HG02610 (cell line): ENCODE measurements around the gene SLC4A2.

Experiments used
- ATAC-seq: cut with Tn5 transposase; IDR thresholded peaks from one replicate; pipeline ENCODE4 v1.9.1; 2021; ENCODE audit warnings: mild to moderate bottlenecking, moderate library complexity; ENCODE audit not compliant: unreplicated experiment

The SLC4A2 gene

DNA sequence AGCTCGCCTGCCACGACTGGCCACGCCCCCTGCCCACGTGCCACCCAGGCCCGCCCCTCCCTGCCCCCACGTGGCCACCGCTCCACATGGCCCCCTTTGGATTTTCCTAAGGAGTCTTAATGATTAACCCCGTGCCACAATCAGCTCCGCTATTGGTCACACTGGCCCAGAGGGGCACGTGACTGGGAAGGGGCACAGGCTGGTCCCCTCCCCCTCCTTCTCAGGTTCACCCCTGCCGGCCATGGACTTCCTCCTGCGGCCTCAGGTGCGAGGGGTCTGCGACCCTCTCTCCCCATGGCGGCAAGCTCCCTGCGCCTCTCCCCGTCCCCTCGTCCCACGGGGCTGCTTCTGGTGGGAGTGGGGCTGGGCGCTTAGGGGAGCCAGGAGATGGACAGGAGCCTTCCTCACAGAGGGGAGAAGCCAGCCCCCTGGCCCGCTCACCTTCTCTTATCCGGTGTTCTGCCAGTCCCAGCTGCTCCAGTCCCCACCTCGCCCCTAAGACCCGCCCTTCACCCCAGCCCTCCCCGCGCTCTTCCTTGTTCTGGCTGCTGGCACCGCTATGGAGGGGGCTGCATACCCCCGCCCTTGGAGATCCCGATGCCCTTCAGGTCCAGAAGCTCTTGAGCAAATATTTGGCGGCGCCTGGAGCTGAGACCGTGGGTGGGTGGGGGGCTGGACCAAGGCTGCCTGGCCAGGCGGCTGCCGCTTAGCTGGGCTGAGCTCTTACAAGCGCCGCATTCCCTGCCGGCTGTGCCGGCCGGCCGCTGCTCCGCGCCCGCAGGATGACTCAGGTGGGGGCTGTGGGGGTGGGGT is 3.2 kb downstream of the SLC4A2 start:
- no peak for ATAC-seq

DNA sequence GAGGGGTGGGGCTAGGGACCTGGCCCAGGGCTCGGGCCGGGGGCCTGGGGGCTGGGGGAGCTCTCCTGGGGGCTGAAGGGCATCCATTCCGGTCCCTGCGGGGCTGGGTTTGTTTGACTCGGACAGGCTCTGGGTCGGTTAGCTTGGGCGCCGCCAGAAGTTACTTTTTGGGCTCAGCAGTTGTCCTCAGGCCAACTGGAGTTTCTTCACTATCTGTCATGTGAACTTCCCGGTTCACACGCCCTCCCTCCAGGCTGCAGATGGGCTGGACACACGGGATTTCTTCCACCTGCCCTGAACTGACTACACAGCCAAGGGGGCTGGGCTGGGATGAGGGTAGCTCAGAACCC is 3.8 kb downstream of the SLC4A2 start:
- no peak for ATAC-seq

DNA sequence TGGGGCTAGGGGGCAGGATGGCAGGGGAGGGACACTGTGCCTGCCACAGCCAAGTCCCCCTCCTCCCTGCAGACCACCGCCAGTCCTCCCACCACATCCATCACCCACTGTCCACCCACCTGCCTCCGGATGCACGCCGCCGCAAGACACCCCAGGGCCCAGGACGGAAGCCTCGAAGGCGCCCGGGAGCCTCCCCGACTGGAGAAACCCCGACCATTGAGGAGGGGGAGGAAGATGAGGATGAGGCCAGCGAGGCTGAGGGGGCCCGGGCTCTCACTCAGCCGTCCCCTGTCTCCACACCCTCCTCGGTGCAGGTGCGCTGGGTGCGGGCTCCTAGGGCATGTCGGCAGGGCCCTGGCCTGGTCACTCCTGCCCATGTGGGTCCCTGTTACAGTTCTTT is 5.1 kb downstream of the SLC4A2 start:
- ATAC-seq: no peak

DNA sequence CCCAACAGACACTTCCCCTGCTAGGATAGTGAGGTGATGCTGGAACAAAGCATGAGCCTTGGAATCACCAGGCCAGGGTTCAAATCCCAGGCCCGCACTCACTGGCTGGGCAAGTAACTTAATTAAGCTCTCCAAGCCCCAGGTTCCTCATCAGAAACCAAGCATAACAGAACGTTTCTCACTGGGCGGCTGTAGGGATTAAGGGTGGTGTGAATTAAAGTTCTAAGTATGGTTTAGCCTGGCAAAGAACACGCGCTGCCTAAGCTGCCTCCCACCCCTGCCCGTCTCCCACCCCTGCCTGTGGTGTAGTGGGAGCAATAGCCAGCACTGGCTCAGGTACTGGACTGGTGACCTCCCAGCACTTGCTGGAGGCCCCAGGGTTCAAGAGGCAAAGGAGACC is 5.6 kb downstream of the SLC4A2 start:
- no peak for ATAC-seq

DNA sequence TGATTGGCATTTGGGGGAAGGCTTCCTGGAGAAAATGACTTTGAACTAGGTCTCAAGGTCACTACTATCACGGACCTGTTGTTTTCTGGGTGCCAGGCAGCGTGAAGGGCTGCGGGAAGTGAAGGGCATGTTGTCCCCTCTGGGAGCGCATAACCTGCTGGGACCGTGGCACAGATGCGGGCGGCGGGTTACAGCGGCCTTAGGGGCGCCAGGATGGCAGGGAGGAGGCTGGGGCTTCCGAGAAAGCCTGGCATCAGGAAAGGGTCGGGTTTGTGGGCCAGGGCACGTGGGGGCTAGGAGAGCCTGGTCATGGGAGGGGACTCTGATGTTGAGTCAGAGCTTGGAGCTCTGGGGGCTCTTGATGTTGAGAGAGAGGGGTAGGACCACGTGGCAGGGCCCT is 6.1 kb downstream of the SLC4A2 start:
- ATAC-seq: no peak

DNA sequence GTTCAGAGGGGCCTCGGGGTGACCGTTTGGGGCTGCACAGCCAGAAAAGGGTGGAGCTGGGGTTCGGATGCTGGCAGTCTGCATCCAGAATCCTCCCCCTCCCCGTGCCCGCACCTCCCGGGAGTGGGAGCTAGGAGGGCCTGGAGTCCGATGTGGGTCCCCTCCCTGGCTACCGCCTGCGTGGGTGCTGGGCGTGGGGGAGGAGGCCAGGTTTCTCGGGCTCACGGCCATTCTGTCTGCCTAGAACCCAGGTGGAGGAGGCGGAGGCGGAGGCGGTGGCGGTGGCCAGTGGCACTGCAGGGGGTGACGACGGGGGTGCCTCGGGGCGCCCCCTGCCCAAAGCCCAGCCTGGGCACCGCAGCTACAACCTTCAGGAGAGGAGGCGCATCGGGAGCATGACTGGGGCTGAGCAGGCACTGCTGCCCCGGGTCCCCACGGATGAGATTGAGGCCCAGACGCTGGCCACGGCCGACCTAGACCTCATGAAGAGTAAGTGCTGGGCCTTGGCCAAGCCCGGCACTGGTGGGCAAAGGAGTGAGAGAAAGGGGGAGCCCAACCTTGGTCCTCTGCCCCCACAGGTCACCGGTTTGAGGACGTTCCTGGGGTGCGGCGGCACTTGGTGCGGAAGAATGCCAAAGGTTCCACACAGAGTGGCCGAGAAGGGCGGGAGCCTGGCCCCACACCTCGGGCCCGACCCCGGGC is 7.0 kb downstream of the SLC4A2 start:
- ATAC-seq: no peak

DNA sequence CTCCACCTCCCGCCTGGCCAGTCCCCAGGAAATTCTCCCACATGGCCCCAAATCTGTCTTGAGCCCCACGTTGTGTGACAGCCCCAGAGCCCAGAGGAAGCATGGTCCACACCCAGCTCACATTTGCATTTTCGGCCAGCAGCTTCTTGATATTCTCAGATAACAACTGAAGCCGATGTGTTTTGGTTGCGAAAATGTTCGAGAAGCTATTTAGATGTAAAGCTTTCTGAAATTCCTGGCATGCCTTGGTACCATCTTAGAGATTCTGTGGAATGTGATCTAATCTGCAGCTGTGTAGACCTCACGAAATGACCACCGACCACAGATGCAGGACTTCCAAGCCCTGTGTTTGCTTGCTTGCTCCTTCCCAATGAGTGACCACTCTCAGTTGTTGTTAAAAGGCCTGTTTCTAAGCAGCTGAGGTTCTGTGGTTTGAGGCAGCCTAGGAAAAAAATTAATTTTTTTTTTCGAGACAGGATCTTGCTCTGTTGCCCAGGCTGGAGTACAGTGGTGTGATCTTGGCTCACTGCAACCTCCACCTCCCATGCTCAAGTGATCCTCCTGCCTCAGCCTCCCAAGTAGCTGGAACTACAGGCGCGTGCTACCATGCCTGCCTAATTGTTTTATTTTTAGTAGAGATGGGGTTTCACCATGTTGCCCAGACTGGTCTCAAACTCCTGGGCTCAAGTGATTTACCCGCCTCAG is 8.8 kb downstream of the SLC4A2 start:
- ATAC-seq: no peak

DNA sequence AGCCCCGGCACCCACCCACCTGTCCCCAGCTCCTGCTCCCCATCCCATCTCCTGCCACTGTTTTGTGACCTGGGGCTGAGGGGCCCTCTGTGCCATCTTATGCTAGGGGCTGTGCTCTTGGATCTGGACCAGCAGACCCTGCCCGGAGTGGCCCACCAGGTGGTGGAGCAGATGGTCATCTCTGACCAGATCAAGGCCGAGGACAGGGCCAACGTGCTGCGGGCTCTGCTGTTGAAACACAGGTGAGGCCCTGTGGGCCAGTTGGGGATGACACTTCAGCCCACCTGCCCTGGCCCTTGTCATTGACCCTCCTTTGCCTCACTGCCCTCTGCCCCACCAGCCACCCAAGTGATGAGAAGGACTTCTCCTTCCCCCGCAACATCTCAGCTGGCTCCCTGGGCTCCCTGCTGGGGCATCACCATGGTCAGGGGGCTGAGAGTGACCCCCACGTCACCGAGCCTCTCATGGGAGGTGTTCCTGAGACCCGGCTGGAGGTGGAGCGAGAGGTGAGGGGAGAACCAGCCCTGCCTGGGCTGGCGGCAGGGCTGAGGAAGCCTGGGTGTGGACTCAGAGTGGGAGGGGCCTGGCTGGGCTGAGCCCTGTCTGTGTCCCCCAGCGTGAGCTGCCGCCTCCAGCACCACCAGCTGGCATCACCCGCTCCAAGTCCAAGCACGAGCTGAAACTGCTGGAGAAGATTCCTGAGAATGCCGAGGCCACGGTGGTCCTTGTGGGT is 10.6 kb downstream of the SLC4A2 start:
- ATAC-seq: no peak

DNA sequence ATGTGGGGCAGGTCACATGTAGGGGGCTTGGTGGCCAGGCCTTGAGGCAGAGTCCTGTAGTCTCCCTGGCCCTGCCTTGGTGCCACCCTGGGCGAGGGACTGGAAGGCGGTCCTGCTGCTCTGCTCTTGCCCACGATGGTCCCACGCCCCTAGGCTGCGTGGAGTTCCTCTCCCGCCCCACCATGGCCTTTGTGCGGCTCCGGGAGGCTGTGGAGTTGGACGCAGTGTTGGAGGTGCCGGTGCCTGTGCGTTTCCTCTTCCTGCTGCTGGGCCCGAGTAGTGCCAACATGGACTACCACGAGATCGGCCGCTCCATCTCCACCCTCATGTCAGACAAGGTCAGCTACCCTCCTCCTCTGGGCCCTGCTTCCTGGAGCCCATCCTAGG is 11.2 kb downstream of the SLC4A2 start:
- no peak for ATAC-seq

DNA sequence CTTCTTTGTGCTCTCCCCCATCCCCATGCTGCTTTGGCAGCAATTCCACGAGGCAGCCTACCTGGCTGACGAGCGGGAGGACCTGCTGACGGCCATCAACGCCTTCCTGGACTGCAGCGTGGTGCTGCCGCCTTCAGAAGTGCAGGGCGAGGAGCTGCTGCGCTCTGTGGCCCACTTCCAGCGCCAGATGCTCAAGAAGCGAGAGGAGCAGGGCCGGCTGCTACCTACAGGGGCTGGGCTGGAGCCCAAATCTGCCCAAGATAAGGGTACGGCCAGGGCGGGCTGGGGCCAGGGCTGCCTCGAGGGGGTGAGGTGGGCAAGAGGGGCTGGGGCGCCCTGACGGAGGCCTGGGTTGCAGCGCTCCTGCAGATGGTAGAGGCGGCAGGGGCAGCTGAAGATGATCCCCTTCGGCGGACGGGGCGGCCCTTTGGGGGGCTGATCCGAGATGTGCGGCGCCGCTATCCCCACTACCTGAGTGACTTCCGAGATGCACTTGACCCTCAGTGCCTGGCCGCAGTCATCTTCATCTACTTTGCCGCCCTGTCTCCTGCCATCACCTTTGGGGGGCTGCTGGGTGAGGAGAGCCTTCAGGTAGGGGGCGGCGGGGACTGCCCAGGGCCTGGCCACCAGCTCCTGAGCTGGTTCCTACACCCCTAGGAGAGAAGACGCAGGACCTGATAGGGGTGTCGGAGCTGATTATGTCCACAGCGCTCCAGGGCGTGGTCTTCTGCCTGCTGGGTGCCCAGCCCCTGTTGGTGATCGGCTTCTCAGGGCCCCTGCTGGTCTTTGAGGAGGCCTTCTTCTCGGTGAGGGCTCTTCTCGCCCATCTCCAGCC is 11.9 kb downstream of the SLC4A2 start:
- no peak for ATAC-seq

DNA sequence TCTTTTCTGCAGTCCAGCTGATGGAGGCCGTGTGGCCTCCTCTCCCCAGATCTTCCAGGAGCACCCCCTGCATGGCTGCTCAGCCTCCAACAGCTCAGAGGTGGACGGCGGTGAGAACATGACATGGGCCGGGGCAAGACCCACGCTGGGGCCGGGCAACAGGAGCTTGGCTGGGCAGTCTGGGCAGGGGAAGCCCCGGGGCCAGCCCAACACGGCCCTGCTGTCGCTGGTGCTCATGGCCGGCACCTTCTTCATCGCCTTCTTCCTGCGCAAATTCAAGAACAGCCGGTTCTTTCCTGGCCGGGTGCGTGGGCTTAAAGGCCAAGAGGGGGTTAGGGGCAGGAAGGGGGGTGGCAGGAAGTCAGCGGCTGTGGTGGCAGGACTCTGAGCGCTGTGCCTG is 14.6 kb downstream of the SLC4A2 start:
- no peak for ATAC-seq

DNA sequence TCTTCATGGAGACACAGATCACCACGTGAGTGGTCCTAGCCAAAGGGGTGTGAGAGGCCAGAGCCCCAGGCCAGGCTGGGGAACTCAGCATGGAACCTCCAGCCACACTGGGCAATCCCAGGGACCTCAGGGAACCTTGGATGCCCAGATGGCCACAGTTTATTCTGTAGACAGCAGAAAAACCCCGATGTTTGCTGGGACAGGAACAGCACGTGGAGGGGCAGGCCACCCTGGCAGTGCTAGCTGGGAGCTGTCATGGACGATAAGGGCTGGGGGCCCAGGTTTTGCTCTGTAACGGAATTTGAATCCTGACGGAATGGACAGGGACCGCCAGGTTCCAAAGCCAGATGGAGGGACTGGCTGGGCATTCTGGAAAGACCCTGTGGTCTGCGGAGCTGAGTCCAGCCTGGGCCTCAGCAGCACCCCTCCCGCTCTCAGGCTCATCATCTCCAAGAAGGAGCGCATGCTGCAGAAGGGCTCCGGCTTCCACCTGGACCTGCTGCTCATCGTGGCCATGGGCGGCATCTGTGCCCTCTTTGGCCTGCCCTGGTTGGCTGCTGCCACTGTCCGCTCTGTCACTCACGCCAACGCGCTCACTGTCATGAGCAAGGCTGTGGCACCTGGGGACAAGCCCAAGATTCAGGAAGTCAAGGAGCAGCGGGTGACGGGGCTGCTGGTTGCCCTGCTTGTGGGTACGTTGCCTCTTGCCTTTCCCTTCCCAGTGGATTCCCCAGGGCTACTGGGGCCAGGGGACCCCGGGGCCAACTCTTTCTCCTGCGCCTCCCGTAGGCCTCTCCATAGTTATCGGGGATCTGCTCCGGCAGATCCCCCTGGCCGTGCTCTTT is 15.7 kb downstream of the SLC4A2 start:
- no peak for ATAC-seq

DNA sequence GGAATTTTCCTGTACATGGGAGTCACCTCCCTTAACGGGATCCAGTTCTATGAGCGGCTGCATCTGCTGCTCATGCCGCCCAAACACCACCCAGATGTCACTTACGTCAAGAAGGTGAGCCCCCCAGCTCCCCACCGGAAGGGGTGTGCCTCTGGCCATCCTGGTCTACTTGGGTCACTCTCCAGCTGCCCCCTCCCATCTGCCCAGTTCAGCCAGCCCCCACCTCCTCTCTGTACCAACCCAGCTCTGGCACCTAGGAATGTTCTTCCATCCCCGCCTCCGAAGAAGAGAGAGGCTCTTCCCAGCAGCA is 16.2 kb downstream of the SLC4A2 start:
- ATAC-seq: no peak

DNA sequence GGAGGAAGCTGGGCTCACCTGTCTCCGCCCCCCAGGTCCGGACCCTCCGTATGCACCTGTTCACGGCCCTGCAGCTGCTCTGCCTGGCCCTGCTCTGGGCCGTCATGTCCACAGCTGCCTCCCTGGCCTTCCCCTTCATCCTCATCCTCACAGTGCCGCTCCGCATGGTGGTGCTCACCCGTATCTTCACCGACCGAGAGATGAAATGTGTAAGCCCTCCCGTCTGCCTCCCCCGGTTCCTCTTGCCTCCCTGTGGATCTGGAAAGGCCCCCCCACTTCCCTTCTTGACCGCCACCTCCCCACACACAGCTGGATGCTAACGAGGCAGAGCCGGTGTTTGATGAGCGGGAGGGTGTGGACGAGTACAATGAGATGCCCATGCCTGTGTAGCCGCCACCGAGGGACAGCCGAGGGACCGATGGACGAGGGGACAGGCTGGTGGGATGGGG is 16.6 kb downstream of the SLC4A2 start:
- ATAC-seq: no peak

DNA sequence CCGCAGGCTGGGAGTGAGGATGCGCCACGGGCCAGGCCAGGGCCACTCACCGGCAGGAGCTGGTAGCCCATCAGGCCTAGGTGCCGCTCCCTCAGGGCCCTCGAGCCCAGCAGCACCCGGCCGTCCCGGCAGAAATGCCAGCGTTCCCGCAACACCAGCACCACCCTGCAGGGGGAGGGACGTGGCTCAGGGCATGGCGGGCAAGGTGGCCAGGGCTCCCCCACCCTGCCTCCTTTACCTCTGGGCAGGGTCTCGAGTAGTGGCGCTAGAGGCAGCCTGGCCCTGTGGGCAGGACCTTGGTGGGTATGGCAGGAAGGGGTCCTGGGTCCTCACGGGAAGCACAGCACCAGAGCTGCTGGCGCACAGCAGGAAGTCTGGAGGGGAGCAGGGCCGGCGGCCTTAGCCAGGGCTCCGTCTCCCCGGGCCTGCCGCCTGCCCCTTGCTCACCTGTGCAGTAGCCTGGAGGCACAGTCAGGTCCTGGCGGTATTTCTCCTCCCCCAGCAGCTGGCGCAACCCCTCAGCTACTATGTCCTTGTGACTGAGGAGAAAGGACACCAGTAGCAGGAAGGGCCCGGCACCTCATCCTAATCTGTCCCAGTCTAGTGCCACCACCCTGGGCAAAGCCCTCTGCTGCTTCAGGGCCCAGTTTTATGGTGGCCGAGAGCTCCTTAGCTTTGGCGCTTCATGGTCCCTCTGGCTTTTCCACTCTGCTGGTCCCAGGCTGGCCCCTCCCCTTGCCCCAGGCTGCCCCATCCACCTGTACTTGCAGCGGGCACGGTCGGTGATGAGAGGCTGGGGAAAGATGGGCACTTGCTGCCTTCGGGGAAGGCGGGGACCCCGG is 17.7 kb downstream of the SLC4A2 start:
- ATAC-seq: no peak

DNA sequence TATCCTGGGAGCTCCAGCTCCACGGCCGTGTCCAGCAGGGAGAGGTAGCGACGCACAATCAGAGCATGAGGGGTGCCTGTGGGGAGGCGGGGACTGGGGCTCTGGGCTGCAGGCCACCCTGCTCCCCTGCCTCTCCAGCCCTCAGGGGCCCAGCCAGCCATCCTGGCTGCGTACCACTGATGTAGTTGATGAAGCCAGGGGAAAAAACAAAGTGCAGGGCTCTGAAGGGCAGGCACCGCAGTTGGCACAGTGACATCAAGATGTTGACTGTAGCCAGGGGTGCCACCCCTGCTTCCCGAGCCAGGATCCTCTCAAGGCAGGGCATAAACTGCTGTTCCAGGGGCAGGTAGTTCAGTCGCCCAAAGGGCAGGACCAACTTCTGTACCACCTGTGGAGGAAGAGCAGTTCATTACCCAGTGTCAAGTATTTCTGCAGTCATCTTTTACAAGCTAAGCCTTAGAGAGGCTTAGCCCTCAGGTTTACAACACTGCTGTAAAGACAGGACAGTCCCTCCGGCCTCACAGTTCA is 18.4 kb downstream of the SLC4A2 start:
- no peak for ATAC-seq

DNA sequence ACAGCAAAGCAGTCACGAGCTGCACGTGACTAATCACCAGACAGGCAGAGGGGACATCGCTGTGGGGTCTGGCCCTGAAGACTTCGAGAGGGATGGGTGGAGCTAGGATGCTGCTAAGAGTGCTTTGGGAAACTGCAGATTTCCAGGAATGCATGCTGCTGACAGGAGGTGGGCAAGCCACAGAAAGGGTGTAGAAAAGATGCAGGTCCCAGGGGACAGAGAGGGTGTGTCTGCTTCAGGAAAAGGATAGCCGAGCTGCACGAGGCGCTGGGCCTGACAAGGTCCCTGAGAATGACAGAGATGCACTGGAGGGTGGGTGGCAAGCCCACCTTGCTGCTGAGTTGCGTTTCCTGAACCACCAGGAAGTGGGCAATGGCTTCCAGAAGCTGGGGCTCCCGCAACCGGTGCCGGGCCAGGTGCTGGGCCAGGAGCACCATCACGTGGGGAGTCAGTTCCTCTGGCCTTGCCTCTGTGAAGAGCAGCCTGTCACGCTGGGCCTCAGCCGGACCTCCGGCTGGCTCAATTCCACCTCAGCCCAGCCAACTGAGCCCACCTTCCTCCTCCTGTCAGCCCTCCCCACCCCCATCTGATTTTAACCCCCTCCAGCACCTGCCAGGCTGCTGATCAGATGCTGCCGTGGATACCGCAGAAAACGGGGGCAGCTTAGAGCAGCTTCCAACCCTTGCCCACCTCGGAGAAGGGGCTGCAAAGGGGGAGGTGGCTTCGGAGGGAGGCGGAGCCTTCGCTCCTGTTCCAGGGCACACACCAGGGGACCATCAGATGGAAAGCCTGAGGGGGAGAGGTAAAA is 19.0 kb downstream of the SLC4A2 start:
- ATAC-seq: no peak
